Neural cell (in vitro differentiated cells): ENCODE data around the gene EVPL. TPM values are rescaled to one million over a fixed set of nuclear protein-coding genes. Genes with fewer than 3 reads are reported as not detected.

ENCODE experiments used
- H2AFZ ChIP-seq: fragments of 200-600, 300-800 bp; sonication (generic), shearing (Covaris generic); 2 replicates; pipeline ENCODE4 v1.6.0; 2014; ENCODE audit warnings: low read depth, mild to moderate bottlenecking, antibody characterized with exemption, low read length, moderate library complexity
- H3F3A ChIP-seq: fragments of 200-600 bp; shearing (Covaris generic); 2 replicates; pipeline ENCODE4 v1.6.1; 2016; ENCODE audit warnings: mild to moderate bottlenecking, moderate library complexity, mixed read lengths, antibody characterized with exemption, low read length; ENCODE audit not compliant: insufficient read depth, poor library complexity, severe bottlenecking
- H3K27ac ChIP-seq: fragments of 200-600, 300-800 bp; sonication (generic), shearing (Covaris generic); 2 replicates; pipeline ENCODE4 v1.5.1; 2014; ENCODE audit warnings: mild to moderate bottlenecking, low read length, moderate library complexity
- H3K27me3 ChIP-seq: fragments of 300-800, 200-600 bp; sonication (generic), shearing (Covaris generic); 2 replicates; pipeline ENCODE4 v1.6.0; 2014; ENCODE audit warnings: mild to moderate bottlenecking, low read depth, low read length, moderate library complexity; ENCODE audit not compliant: insufficient read depth
- H3K36me3 ChIP-seq: fragments of 300-800, 200-600 bp; sonication (generic), shearing (Covaris generic); 2 replicates; pipeline ENCODE4 v1.5.1; 2014; ENCODE audit warnings: mild to moderate bottlenecking, antibody characterized with exemption, low read length, moderate library complexity; ENCODE audit not compliant: insufficient read depth
- H3K4me2 ChIP-seq: fragments of 300-800, 200-600 bp; sonication (generic), shearing (Covaris generic); 2 replicates; pipeline ENCODE4 v1.6.0; 2014; ENCODE audit warnings: mild to moderate bottlenecking, low read length
- H3K4me3 ChIP-seq: fragments of 300-800, 200-600 bp; sonication (generic), shearing (Covaris generic); 2 replicates; pipeline ENCODE4 v1.5.1; 2014; ENCODE audit warnings: mild to moderate bottlenecking, low read length, moderate library complexity
- H3K79me2 ChIP-seq: fragments of 200-600 bp; shearing (Covaris generic); replicated peaks from 2 replicates; pipeline ENCODE4 v1.6.0; 2014; ENCODE audit warnings: mild to moderate bottlenecking, low read length, moderate library complexity; ENCODE audit not compliant: insufficient read depth
- H3K9ac ChIP-seq: fragments of 300-800, 200-600 bp; sonication (generic), shearing (Covaris generic); 2 replicates; pipeline ENCODE4 v1.6.1; 2016; ENCODE audit warnings: mild to moderate bottlenecking, low read length, mixed read lengths
- H3K9me2 ChIP-seq: fragments of 200-600 bp; shearing (Covaris generic); 2 replicates; pipeline ENCODE4 v1.6.1; 2016; ENCODE audit warnings: mild to moderate bottlenecking, low read length, mixed read lengths; ENCODE audit not compliant: insufficient read depth
- H3K9me3 ChIP-seq: fragments of 200-600, 300-800 bp; sonication (generic), shearing (Covaris generic); 2 replicates; pipeline ENCODE4 v1.6.1; 2016; ENCODE audit warnings: mild to moderate bottlenecking, mixed run types, low read length, moderate library complexity, mixed read lengths
- H4K20me1 ChIP-seq: fragments of 200-600 bp; shearing (Covaris generic); 2 replicates; pipeline ENCODE4 v1.6.1; 2016; ENCODE audit warnings: mild to moderate bottlenecking, mixed run types; ENCODE audit not compliant: insufficient read depth
- MXI1 ChIP-seq: fragments of 450-650 bp; conservative IDR thresholded peaks from 2 replicates; pipeline ENCODE4 v1.6.1; 2014; ENCODE audit warnings: antibody characterized with exemption, mild to moderate bottlenecking; ENCODE audit not compliant: poor library complexity, severe bottlenecking
- POLR2AphosphoS5 ChIP-seq: IDR thresholded peaks from 2 replicates; pipeline ENCODE4 v1.6.1; 2012
- RAD21 ChIP-seq: fragments of 450-650 bp; conservative IDR thresholded peaks from 2 replicates; pipeline ENCODE4 v1.6.1; 2014; ENCODE audit warnings: antibody characterized with exemption, mild to moderate bottlenecking, moderate library complexity
- SMC3 ChIP-seq: fragments of 450-650 bp; conservative IDR thresholded peaks from 2 replicates; pipeline ENCODE4 v1.6.1; 2014; ENCODE audit warnings: antibody characterized with exemption, mild to moderate bottlenecking, moderate library complexity; ENCODE audit not compliant: poor library complexity
- TAF1 ChIP-seq: IDR thresholded peaks from 2 replicates; pipeline ENCODE4 v1.6.1; 2012; ENCODE audit warnings: low read depth
- polyA plus RNA-seq: library from polyadenylated mRNA; depleted of rRNA; stranded (reverse); fragments of >200 nt; gene quantifications from 2 replicates; pipeline ENCODE4 v1.2.3, GENCODE V29; 2014
- TF ChIP-seq, protein P1 (sequence below): fragments of 450-650 bp; IDR thresholded peaks from 2 replicates; pipeline ENCODE4 v1.5.1; 2014; ENCODE audit warnings: antibody characterized with exemption, mild to moderate bottlenecking, moderate library complexity; ENCODE audit not compliant: poor library complexity, severe bottlenecking
- TF ChIP-seq, protein P2 (sequence below): IDR thresholded peaks from 2 replicates; pipeline ENCODE4 v1.6.1; 2012; ENCODE audit warnings: borderline replicate concordance

Gene EVPL
- polyA plus RNA-seq, 1 donor from 2014 or later: not detected

DNA sequence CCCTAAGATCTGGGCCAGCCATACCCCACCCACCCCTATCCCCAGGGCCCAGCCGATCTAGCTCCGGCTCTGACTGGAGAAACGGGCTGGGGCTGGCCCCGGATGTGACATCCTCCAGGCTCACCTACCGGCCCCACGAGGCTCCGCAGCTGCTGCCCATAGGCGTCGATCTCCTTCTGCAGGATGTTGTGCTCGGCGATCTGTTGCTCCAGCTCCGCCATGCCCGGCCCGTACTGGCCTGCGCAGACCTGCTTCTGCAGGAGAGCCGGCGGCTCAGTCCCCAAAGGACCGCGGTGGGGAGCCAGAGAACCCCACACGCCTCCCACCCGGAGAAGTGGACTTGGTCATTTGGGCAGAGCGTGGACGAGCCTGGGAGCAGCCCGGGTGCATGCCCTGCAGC lies 4.8 kb downstream of the EVPL start:
- Histone ChIP-seq H2AFZ (no peak overlapping the region), H3K79me2 (no peaks in the 10 kb centered on the region), H3F3A (no peaks in the 10 kb centered on the region), H3K9ac (no peak overlapping the region), H3K9me3 (no peaks in the 10 kb centered on the region), H4K20me1 (no peaks in the 10 kb centered on the region), H3K9me2 (no peaks in the 10 kb centered on the region), H3K4me2 (no peak overlapping the region), H3K27ac (no peak overlapping the region), H3K4me3 (no peak overlapping the region), H3K27me3 (no peaks in the 10 kb centered on the region), H3K36me3 (no peaks in the 10 kb centered on the region)
- TF ChIP-seq, protein P1, sequence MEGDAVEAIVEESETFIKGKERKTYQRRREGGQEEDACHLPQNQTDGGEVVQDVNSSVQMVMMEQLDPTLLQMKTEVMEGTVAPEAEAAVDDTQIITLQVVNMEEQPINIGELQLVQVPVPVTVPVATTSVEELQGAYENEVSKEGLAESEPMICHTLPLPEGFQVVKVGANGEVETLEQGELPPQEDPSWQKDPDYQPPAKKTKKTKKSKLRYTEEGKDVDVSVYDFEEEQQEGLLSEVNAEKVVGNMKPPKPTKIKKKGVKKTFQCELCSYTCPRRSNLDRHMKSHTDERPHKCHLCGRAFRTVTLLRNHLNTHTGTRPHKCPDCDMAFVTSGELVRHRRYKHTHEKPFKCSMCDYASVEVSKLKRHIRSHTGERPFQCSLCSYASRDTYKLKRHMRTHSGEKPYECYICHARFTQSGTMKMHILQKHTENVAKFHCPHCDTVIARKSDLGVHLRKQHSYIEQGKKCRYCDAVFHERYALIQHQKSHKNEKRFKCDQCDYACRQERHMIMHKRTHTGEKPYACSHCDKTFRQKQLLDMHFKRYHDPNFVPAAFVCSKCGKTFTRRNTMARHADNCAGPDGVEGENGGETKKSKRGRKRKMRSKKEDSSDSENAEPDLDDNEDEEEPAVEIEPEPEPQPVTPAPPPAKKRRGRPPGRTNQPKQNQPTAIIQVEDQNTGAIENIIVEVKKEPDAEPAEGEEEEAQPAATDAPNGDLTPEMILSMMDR: no peak
- no peak for TF ChIP-seq TAF1
- TF ChIP-seq, protein P2, sequence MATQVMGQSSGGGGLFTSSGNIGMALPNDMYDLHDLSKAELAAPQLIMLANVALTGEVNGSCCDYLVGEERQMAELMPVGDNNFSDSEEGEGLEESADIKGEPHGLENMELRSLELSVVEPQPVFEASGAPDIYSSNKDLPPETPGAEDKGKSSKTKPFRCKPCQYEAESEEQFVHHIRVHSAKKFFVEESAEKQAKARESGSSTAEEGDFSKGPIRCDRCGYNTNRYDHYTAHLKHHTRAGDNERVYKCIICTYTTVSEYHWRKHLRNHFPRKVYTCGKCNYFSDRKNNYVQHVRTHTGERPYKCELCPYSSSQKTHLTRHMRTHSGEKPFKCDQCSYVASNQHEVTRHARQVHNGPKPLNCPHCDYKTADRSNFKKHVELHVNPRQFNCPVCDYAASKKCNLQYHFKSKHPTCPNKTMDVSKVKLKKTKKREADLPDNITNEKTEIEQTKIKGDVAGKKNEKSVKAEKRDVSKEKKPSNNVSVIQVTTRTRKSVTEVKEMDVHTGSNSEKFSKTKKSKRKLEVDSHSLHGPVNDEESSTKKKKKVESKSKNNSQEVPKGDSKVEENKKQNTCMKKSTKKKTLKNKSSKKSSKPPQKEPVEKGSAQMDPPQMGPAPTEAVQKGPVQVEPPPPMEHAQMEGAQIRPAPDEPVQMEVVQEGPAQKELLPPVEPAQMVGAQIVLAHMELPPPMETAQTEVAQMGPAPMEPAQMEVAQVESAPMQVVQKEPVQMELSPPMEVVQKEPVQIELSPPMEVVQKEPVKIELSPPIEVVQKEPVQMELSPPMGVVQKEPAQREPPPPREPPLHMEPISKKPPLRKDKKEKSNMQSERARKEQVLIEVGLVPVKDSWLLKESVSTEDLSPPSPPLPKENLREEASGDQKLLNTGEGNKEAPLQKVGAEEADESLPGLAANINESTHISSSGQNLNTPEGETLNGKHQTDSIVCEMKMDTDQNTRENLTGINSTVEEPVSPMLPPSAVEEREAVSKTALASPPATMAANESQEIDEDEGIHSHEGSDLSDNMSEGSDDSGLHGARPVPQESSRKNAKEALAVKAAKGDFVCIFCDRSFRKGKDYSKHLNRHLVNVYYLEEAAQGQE: no peak
- TF ChIP-seq SMC3: no peak
- no peak for TF ChIP-seq RAD21

DNA sequence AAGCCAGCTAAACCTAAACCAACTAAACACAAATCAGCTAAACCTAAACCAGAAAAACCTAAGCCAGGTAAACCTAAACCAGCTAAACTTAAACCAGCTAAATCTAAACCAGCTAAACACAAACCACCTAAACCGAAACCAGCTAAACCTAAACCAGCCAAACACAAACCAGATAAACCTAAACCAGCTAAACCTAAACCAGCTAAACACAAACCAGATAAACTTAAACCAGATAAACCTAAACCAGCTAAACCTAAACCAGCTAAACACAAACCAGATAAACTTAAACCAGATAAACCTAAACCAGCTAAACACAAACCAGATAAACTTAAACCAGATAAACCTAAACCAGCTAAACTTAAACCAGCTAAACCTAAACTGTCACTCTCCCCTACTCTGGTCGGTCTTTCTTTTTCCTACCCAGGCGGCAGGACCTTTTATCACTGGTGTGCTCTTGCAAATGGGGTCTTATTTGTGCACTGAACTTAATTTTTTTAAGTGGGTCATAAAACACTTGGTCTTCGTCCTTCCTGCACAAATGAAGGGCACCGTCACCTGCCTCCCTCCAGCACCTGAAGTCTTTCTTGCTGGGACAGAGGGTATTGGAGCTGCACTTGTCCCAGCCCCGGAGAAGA lies 7.2 kb downstream of the EVPL start:
- Histone ChIP-seq H3F3A (no peaks in the 10 kb centered on the region), H3K4me3 (no peak overlapping the region), H2AFZ (no peak overlapping the region), H3K79me2 (no peaks in the 10 kb centered on the region), H3K27me3 (no peaks in the 10 kb centered on the region), H4K20me1 (no peaks in the 10 kb centered on the region), H3K36me3 (no peaks in the 10 kb centered on the region), H3K4me2 (no peak overlapping the region), H3K9me3 (no peaks in the 10 kb centered on the region), H3K27ac (no peak overlapping the region), H3K9me2 (no peaks in the 10 kb centered on the region), H3K9ac (no peak overlapping the region)
- no peak for TF ChIP-seq POLR2AphosphoS5
- no peak for TF ChIP-seq SMC3
- TF ChIP-seq TAF1: no peak

DNA sequence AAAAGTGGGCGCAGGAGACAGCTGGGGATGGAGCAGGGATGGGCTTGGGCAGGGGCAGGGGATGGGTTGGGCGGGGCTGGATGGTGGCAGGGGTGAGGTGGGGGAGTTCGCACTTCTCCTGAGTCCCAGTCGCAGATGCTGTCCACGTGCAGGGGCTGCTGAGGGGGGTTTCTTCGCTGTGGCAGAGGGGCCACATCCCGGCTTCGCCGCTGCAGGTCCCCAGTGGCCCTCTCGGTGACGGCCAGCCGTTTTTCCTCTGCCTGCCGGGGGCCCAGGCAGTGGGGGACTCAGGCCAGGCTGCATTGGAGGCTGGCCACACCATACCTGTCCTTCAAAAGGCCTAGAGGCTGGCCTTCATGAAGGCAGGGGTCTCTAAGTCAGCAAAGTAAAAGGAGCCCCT lies 8.3 kb downstream of the EVPL start:
- Histone ChIP-seq H4K20me1 (no peaks in the 10 kb centered on the region), H3F3A (no peaks in the 10 kb centered on the region), H3K4me2 (no peak overlapping the region), H2AFZ (no peak overlapping the region), H3K9ac (no peak overlapping the region), H3K79me2 (no peaks in the 10 kb centered on the region), H3K9me3 (no peaks in the 10 kb centered on the region), H3K27ac (no peak overlapping the region), H3K4me3 (no peak overlapping the region), H3K27me3 (no peaks in the 10 kb centered on the region), H3K36me3 (no peaks in the 10 kb centered on the region), H3K9me2 (no peaks in the 10 kb centered on the region)
- TF ChIP-seq, protein P1: no peak
- TF ChIP-seq, protein P2: no peak
- TF ChIP-seq MXI1 (no peak), TAF1 (no peak), RAD21 (no peak), POLR2AphosphoS5 (no peak)
